ES-I3 (cell line): ENCODE data around the gene NCEH1.
"Not testable (repeated sequence)": the region's sequence is repeated elsewhere in the genome, so short reads cannot be mapped to it uniquely, and the experiment has no call there.

ENCODE experiments used
- H3K36me3 ChIP-seq: 2 replicates; pipeline ENCODE4 v1.6.1; 2013; ENCODE audit warnings: mild to moderate bottlenecking, low read length, control low read depth, moderate library complexity; ENCODE audit not compliant: insufficient read depth
- H3K4me1 ChIP-seq: 2 replicates; pipeline ENCODE4 v1.6.1; 2013; ENCODE audit warnings: mild to moderate bottlenecking, control low read depth, low read length; ENCODE audit not compliant: insufficient read depth
- H3K9ac ChIP-seq: 2 replicates; pipeline ENCODE4 v1.6.1; 2013; ENCODE audit warnings: low read depth, mild to moderate bottlenecking, low read length, moderate library complexity
- H3K9me3 ChIP-seq: 2 replicates; pipeline ENCODE4 v1.6.1; 2013; ENCODE audit warnings: mild to moderate bottlenecking, low read length, moderate library complexity; ENCODE audit not compliant: control insufficient read depth, insufficient read depth

NCEH1 gene

DNA sequence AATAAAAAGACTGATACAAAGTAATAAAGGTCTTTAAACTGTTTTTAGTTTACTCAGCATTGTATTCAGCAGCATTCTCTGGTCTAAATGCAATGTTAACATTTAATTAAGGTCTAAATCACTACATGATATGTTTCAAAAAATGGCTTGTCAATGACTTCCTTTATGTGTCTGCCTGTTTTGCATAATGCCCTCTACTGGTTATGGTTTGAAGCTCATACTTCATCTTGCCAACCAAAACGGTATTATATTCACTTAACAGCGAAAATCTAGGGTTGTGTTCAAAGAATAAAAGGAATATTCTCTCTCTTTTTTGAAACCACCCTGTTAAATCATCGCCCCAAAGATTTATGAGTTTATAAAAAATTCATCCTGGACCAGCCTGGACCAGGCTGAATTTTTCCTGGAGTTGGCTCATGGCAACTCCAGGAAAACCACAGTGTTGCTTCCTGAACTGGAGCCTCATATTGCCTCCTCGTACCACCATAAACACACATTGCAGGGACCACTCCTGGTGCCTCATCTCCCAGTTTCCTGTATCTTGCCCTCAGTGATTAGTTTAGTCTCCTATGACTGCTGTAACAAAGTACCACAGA lies 6.7 kb upstream of the NCEH1 start:
- Histone ChIP-seq H3K36me3 (no peaks in the 10 kb centered on the region), H3K9ac (no peak overlapping the region), H3K9me3 (peaks cover 9% of the 10 kb centered on the region; the same call in 1 of the 2 replicates), H3K4me1 (no peaks in the 10 kb centered on the region)

DNA sequence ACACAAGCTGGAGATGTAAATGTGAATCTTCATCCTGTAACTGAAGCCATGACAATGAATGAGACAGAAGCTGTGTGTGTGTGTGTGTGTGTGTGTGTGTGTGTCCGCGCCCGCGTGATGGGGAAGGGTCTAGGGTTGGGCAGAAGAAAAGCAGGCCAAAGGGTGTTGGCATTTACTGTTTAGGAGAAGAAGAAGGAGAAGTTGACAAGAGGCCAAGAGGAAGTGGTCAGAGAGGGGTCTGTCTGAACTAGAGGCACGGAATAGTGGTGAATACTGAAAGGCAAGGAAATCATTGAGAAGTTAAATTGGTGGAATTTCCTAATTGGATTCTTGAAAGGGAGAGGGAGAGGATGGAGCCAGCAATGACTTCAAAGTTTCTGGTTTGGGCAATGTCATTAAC lies 5.6 kb upstream of the NCEH1 start:
- H3K4me1 ChIP-seq, result no peaks in the 10 kb centered on the region
- H3K9ac ChIP-seq, result no peak overlapping the region
- peaks cover 9% of the 10 kb centered on the region; the same call in 1 of the 2 replicates for H3K9me3 ChIP-seq
- no peaks in the 10 kb centered on the region for H3K36me3 ChIP-seq

DNA sequence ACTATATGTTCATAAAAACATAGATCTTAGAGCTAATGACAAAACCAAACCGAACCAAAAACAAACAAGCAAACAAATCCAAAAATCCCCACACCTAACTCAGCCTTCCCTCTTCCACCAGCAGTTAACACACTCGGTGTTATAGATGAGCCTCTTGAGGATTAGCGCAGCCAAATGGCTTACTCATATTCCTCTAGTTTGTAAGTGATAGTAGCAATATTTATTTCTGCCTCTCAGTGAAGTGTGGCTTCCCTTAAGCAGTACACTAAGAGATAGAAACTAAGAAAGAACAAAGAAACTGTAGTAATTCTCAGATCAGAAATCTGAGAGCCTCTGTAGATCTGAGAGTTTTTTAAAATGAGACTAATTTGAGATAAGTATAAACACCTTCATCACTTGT lies 2.4 kb upstream of the NCEH1 start:
- Histone ChIP-seq H3K4me1 (no peaks in the 10 kb centered on the region), H3K9ac (no peak overlapping the region), H3K9me3 (peaks cover 6% of the 10 kb centered on the region; the same call in 1 of the 2 replicates), H3K36me3 (no peaks in the 10 kb centered on the region)

DNA sequence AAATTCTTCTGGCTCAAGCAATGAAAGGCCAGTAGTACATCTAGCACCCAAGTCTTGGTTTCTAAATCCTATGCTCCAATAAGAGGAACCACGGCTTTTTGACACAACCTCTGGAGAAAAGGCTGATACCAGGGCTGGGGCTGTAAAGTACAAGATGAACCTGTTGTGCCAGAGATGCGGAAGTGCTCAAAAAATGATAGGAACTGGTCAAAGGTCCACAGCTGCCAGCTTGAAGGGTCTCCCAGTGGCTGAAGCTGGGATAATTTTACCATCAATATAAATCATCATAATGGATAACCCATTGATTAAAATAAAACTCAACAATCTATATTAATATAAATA lies 558 bp upstream of the NCEH1 start:
- H3K9ac ChIP-seq, result peak overlapping the region; percentile 83
- no peaks in the 10 kb centered on the region for H3K36me3 ChIP-seq
- no peaks in the 10 kb centered on the region for H3K4me1 ChIP-seq
- H3K9me3 ChIP-seq, result no peaks in the 10 kb centered on the region

DNA sequence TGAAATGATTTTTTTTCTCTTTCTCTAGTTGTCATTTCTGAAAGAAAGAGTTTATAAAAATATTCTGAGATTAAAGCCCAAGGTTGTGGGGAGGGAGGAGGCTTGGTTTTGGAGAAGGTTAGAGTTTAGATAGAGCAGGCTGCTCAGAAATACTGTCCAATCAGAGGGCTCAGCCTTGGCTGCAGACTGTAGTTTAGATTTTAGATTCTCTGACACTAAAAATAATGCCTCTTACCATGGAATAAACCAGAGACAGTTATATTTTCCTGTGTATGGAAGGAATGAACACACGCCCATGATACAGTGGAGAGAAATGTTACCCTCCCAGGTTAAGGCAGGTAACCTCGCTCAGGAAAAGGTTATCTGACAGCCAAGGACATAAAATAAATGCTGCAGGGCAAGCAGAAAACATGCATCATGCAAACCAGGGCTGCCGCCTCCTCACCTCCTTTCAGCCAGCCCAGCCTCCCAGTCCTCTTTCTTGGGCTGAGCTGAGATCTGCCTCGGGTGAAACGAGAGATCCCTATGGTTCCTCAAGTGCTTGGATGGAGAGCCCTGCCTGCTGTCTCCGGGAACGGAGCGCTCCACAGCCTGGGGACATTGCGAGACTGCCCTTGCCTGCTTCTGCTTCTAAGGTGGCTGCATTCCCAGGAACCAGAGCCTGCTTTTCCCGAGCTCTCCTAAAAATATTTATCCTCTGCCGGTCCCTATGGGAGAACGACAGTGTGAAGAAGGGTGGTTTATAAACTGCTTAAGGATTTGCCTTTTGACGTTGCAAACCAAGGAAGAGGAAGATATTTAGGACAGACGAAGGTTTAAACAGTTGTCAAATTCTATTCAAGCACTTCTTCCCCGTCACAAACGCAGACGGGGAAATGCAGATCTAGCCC lies 848 bp downstream of the NCEH1 start:
- H3K4me1 ChIP-seq, result no peaks in the 10 kb centered on the region
- H3K9ac ChIP-seq, result peak overlapping the region; percentile 83
- no peaks in the 10 kb centered on the region for H3K36me3 ChIP-seq
- H3K9me3 ChIP-seq, result no peaks in the 10 kb centered on the region

DNA sequence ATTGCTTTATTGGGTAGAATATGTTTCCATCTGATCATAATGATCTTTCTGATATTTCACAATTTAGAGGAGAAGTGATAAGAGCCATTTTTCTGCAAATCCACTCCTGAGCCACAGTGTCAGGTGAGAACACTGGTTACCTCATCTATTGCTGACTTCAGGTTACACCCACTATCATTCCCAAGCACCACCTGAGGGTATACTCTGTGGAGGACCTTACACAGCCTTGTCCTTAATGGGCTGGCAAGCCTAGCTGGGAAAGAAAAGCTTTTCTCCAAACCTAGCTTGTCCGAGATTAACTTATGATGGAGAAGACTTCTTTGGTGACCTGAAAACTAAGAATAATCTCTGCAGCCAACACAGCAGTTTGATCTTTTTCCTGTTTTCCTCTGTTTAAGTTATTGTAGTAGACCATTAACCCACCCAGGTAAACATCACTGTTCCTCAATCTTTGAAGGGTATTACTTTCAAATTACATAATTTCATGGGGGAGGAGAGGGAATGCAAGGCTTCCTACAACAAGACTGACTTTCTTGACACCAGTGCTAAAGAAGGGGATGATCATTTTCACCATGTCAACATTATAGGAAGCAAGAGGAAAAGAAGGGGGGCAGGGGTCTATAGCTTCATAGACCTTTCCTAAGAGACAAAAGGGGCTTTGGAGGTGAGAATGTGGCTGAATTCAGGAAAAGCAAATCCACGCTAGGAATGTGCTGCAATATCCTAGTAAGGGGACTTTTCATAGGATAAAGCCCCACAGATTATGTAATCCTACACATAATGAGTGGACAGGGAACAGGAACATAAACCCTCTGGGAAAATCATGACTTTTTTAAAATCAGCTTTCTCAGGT lies 1.7 kb downstream of the NCEH1 start:
- Histone ChIP-seq H3K9ac (no peak overlapping the region), H3K9me3 (no peaks in the 10 kb centered on the region), H3K4me1 (no peaks in the 10 kb centered on the region), H3K36me3 (no peaks in the 10 kb centered on the region)

DNA sequence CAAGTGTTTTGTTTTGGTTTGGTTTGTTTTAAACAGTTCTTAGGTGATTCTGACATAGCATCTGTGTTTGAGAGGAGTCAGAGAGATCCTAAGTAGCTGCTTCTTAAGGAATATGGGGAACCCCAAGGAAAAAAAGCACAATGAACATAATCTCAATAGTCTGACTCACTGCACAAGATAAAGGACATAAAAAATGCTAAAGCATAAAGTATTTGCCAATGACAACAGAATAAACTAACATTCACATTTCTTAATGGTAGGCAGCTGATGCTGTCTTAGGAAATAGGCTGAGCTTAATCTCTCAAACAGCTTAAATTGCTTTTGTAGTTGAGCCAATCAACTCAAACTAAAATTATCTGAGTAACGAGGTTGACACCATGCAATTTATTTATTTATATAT lies 2.9 kb downstream of the NCEH1 start:
- Histone ChIP-seq H3K36me3 (no peaks in the 10 kb centered on the region), H3K4me1 (no peaks in the 10 kb centered on the region), H3K9me3 (no peaks in the 10 kb centered on the region), H3K9ac (no peak overlapping the region)

DNA sequence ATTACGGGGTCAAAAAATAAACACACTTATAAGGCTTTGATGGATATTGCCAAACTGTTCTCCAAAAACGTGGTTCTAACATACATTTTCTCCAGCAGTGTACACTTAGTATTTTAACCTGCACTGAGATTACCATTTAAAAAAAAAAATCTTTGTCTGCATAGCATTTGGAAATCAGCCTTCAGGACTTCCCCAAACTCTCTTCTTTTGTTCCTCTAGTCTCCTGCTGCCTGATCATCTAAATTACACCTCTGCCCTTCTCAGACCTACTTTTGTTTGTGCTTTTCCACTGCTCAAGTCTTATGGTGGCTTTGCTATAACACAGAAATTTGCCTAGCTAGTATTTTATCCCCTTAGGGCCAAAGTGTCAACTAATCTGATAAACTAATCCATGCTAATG lies 3.8 kb downstream of the NCEH1 start:
- no peaks in the 10 kb centered on the region for H3K36me3 ChIP-seq
- H3K4me1 ChIP-seq, result no peaks in the 10 kb centered on the region
- no peak overlapping the region for H3K9ac ChIP-seq
- H3K9me3 ChIP-seq, result no peaks in the 10 kb centered on the region

DNA sequence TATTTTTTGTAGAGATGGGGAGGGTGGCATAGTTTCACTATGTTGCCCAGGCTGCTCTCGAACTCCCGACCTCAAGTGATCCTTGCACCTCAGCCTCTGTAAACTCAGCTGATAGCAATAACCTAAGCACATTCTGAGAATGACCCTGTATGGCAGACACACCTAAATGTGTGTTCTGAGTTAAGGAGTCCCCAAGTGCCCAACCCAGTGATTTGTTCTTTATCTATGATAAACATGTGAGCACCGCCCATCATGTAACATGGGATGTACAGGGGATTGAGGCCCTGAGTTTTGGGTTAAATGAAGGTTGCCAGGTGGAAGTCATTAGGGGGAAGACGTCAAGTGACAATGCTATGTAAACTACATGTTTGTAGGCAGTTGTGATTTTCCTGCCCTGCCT lies 5.7 kb downstream of the NCEH1 start:
- H3K4me1 ChIP-seq, result no peaks in the 10 kb centered on the region
- no peaks in the 10 kb centered on the region for H3K9me3 ChIP-seq
- H3K9ac ChIP-seq, result no peak overlapping the region
- no peaks in the 10 kb centered on the region for H3K36me3 ChIP-seq

DNA sequence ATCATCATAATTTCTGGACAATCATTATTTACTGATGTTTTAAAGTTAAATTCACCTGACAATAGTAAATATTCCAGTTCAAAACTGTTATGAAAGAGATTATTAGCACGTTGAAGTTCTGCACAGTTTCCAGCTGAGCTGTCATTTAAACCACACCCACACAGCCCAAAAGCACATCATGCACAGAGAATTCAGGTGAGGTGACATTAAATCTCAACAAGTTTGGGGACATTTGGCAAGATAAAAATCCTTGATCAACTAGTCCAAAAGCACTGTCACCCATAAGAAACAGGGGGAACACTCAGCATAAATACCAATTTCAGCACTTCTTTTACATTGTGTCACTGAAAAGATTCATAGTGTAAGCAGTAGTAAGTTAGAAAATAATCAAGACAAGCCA lies 6.9 kb downstream of the NCEH1 start:
- H3K9ac ChIP-seq, result no peak overlapping the region
- H3K36me3 ChIP-seq, result no peaks in the 10 kb centered on the region
- no peaks in the 10 kb centered on the region for H3K4me1 ChIP-seq
- no peaks in the 10 kb centered on the region for H3K9me3 ChIP-seq

DNA sequence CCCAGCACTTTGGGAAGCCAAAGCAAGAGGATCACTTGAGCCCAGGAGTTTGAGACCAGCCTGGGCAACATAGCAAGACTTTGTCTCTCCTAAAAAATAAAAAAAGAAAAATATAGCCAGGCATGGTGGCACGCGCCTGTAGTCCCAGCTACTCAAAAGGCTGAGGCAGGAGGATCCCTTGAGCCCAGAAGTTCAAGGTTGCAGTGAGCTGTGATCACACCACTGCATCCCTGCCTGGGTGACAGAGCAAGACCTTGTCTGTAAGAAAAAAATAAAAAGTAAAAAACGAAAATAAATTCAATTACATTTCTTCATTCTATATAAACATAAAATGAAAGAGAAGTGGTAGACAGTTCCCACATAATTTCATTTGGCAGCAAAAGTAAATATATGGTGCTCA lies 8.1 kb downstream of the NCEH1 start:
- not testable (repeated sequence) for H3K9ac ChIP-seq, H3K4me1 ChIP-seq, H3K36me3 ChIP-seq, H3K9me3 ChIP-seq

DNA sequence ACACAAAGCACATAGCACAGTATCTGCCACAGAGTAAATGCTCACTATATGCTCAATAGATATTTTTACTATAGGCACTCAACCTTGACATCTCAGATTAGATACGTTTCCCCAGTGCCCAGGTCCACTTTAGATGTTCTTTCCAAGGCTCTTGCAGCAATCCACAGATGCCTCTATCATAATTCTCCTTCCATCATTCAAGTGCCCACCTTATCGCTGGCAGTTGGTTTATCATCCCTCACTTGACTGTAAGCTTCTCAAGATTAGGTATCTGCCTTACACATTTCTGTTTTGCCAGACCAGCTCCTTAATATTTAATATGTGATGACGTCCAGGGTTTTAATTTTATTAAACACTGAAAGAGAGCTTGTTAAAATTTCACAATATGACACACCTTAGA lies 8.6 kb downstream of the NCEH1 start:
- H3K9ac ChIP-seq, result no peak overlapping the region
- H3K36me3 ChIP-seq, result no peaks in the 10 kb centered on the region
- H3K9me3 ChIP-seq, result no peaks in the 10 kb centered on the region
- peaks cover 6% of the 10 kb centered on the region for H3K4me1 ChIP-seq

DNA sequence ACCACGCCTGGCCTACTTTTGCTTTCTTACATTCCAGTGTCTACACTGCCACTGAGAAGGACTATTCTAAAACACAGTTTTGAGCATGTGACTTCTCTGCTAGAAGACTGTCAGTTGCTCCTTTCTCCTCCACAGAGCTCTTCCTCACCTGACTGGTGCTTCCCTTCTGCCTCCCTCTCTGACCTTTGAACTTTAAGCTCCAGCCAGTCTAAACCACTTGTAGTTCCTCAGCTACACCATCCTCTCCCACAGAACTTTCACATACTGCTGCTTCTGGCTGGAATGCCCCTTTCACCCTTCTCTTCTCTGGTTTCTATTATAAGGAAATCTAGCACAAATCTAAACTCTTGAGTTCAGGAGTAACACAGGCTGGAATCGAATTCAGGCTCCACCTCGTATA lies 9.1 kb downstream of the NCEH1 start:
- Histone ChIP-seq H3K9me3 (no peaks in the 10 kb centered on the region), H3K36me3 (no peaks in the 10 kb centered on the region), H3K9ac (no peak overlapping the region), H3K4me1 (peaks cover 6% of the 10 kb centered on the region)

DNA sequence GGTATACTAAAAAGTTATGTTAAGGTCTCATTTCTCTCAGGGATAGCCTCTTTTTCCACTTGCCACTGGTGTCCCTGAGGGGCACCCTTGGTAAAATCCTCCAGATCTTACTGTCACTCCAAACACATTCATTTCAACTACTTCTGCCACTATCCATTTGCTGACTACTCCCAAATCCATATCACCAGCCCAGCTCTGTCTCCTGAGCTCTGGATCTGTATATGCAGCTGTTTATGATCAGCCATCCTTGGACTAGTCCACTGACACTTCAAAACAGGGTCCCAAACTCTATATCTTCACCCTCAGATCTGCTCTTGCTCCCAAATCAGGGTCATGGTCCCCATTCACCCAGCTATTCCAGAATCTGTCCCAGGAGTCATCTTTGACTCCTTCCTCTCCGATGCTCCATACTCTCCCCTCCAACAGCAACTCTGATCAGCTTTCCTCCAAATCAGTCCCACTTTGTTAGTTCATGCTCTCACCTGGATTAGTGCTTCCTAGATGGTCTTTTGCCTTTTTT lies 9.9 kb downstream of the NCEH1 start:
- Histone ChIP-seq H3K4me1 (peaks cover 6% of the 10 kb centered on the region), H3K9ac (no peak overlapping the region), H3K9me3 (no peaks in the 10 kb centered on the region), H3K36me3 (no peaks in the 10 kb centered on the region)
